Tibial nerve (tissue), 4 donors: ENCODE measurements around the gene ZFYVE1.

Experiments used
- EP300 ChIP-seq, 2 donors: sonication (generic); formaldehyde crosslinking; IDR thresholded peaks; one replicate each; pipeline ENCODE4 v1.6.1; 2017; ENCODE audit warnings: antibody characterized with exemption in 2 of 2, mild to moderate bottlenecking in 1 of 2
- POLR2A ChIP-seq, 2 donors: fragments of 450-650 bp; IDR thresholded peaks; one replicate each; pipeline ENCODE4 v1.6.1; 2017; ENCODE audit warnings: antibody characterized with exemption in 2 of 2, mild to moderate bottlenecking in 2 of 2, moderate library complexity in 2 of 2
- TF ChIP-seq, protein P1 (sequence below), 5 experiments: fragments of 200-600 bp in 3 of 5; fragments of 450-650 bp in 2 of 5; sonication (generic) in 3 of 5; IDR thresholded peaks; one replicate each; pipeline ENCODE4 v1.5.1; 2016 to 2019; ENCODE audit warnings: antibody characterized with exemption in 5 of 5, mild to moderate bottlenecking in 3 of 5, moderate library complexity in 2 of 5

DNA sequence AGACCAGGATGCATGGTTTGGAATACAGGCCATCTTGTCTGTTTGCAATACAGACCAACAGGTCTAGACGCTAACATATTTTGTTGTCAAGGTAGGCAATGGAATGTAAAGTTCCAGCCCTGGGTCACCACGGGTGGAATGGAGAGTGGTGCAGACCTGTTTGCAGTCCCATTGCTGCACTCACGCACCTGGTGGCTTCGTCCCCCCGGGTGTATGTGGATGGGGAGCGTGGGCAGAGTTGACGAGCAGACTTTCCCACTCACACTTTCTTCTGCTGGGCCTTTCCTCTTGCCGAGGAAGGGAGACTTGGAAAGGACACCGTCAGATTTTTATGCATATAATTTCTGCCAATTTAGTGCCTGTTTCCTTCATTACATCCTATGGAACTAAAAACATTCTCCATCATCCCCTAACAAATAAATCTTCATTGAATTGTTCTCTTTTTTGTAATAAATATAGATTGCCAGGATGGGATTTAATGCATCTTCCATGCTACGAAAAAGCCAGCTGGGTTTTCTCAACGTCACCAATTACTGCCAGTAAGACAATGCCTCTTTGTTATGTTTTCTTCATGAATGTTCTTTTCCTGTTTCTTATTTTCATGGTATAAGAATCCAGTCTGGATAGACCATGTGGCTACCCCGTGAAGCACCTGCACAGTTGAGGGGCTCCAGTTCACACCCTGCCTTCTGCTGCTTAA lies 85.5 kb downstream of the ZFYVE1 start:
- TF ChIP-seq, protein P1, sequence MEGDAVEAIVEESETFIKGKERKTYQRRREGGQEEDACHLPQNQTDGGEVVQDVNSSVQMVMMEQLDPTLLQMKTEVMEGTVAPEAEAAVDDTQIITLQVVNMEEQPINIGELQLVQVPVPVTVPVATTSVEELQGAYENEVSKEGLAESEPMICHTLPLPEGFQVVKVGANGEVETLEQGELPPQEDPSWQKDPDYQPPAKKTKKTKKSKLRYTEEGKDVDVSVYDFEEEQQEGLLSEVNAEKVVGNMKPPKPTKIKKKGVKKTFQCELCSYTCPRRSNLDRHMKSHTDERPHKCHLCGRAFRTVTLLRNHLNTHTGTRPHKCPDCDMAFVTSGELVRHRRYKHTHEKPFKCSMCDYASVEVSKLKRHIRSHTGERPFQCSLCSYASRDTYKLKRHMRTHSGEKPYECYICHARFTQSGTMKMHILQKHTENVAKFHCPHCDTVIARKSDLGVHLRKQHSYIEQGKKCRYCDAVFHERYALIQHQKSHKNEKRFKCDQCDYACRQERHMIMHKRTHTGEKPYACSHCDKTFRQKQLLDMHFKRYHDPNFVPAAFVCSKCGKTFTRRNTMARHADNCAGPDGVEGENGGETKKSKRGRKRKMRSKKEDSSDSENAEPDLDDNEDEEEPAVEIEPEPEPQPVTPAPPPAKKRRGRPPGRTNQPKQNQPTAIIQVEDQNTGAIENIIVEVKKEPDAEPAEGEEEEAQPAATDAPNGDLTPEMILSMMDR (IDR thresholded peaks at IDR 0.05), result no peak
- TF ChIP-seq EP300 (IDR thresholded peaks at IDR 0.05) (no peak), POLR2A (IDR thresholded peaks at IDR 0.05) (no peak)
